ENCODE data around the gene ANAPC2.

The ANAPC2 gene

DNA sequence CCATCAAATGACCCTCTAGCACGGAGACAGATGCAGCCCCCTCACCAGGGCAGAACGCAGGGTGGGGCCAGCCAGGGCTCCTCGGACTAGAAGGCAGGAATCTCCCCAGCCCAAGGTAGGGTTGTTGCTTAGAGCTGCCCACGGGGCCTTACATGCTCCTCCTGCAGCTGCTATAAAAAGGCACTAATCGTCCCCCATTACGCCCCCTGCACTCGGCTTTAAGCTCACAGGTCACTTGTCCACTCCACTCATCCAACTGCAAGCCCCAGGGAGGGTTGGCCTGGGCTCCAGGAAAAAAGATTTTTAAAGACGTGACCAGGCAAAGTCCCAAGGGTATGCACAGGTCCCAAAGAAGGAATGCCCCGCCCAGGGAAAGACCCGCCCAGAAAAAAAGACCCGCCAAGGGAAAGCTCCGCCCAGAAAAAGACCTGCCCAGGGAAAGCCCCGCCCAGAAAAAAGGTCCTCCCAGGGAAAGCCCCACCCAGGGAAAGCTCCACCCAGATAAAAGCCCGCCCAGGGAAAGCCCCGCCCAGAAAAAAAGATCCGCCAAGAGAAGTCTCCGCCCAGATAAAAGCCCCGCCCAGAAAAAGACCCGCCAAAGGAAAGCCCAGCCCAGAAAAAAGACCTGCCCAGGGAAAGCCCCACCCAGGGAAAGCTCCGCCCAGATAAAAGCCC, 38.3 kb downstream of the ANAPC2 start:
- TF ChIP-seq, protein P1, sequence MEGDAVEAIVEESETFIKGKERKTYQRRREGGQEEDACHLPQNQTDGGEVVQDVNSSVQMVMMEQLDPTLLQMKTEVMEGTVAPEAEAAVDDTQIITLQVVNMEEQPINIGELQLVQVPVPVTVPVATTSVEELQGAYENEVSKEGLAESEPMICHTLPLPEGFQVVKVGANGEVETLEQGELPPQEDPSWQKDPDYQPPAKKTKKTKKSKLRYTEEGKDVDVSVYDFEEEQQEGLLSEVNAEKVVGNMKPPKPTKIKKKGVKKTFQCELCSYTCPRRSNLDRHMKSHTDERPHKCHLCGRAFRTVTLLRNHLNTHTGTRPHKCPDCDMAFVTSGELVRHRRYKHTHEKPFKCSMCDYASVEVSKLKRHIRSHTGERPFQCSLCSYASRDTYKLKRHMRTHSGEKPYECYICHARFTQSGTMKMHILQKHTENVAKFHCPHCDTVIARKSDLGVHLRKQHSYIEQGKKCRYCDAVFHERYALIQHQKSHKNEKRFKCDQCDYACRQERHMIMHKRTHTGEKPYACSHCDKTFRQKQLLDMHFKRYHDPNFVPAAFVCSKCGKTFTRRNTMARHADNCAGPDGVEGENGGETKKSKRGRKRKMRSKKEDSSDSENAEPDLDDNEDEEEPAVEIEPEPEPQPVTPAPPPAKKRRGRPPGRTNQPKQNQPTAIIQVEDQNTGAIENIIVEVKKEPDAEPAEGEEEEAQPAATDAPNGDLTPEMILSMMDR (IDR thresholded peaks at IDR 0.05; ENCODE audit: low read depth, low read length, missing control alignments) = no peak
- no peak for DNase-seq (ENCODE audit: low read depth)
- H3K4me3 ChIP-seq (ENCODE audit: low read depth, low read length) = no peak overlapping the region
- in situ Hi-C loops (cut with HindIII; ENCODE audit: low sequenced_read_pairs) = no loop called here

DNA sequence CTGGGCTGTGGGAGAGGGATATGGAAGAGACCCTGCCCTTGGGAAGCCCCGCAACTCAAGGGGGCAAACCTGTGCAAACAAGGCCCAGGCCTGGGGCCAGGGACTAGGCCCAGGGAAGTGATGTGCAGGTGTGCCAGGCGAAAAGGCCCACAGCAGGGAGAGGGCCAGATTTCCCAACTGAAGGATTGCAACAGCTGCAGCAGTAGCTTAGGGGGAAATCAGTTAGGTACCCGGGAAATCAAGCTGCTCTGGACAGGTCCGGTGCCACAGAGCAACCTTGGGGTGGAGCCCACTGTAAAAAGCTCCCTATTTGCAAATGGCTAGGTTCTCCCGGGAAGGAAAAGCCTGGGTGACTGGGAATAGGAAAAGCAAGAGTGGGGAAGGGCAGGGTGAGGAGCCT, 39.0 kb downstream of the ANAPC2 start:
- H3K4me3 ChIP-seq (ENCODE audit: low read depth, low read length) = no peak overlapping the region
- DNase-seq (ENCODE audit: low read depth) = no peak
- TF ChIP-seq, protein P1 (IDR thresholded peaks at IDR 0.05; ENCODE audit: low read depth, low read length, missing control alignments) = no peak
- in situ Hi-C loops (cut with HindIII; ENCODE audit: low sequenced_read_pairs) = no loop called here

DNA sequence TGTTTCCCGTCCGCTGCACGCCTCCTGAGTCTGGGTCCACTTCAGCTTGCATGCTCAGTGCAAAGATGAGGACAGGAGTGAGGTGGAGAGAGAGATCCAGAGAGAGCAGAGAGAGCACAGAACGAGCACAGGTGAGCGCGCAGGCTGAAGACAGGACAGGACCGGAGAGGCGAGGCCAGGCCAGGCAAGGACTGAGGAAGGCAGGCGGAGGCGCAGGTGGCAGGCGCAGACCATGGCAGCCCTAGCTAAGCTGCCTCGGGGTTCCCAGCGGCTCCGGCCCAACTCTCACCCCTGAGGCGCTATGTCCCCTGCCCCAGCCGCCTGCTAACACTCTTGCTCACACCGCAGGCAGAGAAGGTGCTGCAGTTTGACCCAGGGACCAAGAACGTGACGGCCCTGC, 39.7 kb downstream of the ANAPC2 start:
- in situ Hi-C loops (cut with HindIII; ENCODE audit: low sequenced_read_pairs) = no loop called here
- DNase-seq (ENCODE audit: low read depth) = no peak
- TF ChIP-seq, protein P1 (IDR thresholded peaks at IDR 0.05; ENCODE audit: low read depth, low read length, missing control alignments) = no peak
- H3K4me3 ChIP-seq (ENCODE audit: low read depth, low read length) = no peak overlapping the region

DNA sequence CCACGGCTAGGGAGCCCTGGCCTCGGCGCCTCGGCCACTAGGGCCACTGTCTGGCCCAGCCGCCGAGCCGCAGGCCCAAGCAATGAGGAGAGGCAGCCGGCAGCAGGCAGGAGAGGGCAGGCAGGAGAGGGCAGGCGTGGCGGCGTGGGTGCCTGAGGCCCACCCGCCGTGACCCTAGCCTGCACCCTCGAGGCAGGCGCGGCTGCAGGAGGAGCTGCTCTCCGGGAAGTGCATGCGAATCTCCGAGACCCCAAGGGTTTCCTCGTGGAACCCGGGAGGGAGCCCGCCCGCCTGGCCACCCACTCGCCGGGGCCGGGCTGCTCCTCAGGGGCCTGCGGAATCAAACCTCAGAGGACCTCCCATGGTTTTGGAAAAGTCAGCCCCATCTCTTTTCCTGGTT, 40.1 kb downstream of the ANAPC2 start:
- in situ Hi-C loops (cut with HindIII; ENCODE audit: low sequenced_read_pairs) = no loop called here
- H3K4me3 ChIP-seq (ENCODE audit: low read depth, low read length) = no peak overlapping the region
- no peak for DNase-seq (ENCODE audit: low read depth)
- TF ChIP-seq, protein P1 (IDR thresholded peaks at IDR 0.05; ENCODE audit: low read depth, low read length, missing control alignments) = no peak

DNA sequence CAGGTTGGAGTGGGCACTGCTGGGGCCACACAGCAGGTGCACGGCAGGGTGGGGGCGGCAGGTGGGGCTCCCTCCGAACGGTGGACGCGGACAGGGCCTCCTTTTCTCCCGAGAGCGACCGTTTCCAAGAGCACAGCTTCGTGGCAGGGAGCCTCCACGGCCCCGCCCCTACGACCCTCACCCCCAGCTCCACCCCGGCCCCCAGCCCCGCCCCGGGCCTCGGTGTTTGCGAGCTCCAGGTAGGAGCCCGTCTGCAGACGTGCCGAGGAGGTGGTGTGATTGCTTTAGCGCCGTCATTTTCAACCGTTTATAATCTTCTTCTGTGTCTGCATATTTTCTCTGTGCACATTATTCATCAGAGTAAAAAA, 40.6 kb downstream of the ANAPC2 start:
- TF ChIP-seq, protein P1 (IDR thresholded peaks at IDR 0.05; ENCODE audit: low read depth, low read length, missing control alignments) = no peak
- in situ Hi-C loops (cut with HindIII; ENCODE audit: low sequenced_read_pairs) = no loop called here
- no peak for DNase-seq (ENCODE audit: low read depth)
- no peak overlapping the region for H3K4me3 ChIP-seq (ENCODE audit: low read depth, low read length)

DNA sequence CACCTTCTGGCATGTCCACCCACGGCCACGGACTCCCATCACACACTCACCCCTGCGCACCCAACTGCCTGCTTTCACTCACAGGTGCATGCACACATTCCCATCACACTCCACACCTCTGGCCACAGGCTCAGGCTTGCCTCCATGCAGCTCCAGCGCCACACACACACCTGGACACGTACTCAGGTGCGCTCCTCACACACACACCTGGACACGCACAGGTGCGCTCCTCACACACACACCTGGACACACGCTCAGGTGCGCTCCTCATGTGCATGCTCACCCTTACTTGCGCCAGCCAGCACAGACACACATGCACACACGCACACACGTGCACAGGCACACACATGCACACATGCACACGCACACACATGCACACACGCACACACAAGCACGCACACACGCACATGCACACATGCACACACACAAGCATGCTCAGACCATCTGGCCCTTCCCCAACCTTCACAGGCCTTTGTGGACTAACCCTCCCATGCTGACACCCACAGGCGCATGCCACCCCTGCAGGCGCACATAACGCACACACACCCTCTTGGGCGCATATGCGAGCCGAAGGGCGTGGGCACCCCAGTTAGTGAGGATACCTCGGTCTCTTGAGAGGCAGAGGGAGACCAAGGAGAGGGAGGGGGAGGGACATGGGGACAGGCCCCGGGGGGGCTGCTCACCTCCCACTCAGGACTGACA, 41.1 kb downstream of the ANAPC2 start:
- in situ Hi-C loops (cut with HindIII; ENCODE audit: low sequenced_read_pairs) = no loop called here
- TF ChIP-seq, protein P1 (IDR thresholded peaks at IDR 0.05; ENCODE audit: low read depth, low read length, missing control alignments) = no peak
- H3K4me3 ChIP-seq (ENCODE audit: low read depth, low read length) = no peak overlapping the region
- no peak for DNase-seq (ENCODE audit: low read depth)
